H9 (cell line): ENCODE results near the gene TDRD9. TPM values are rescaled to one million over a fixed set of nuclear protein-coding genes. Genes with fewer than 3 reads are reported as not detected.

Experiments
- DNase-seq: peaks from one replicate; pipeline ENCODE4 v3.0.0-alpha.2; 2017
- H2AFZ ChIP-seq: one replicate; pipeline ENCODE4 v1.6.1; 2013; ENCODE audit warnings: mild to moderate bottlenecking, low read length, control low read depth, moderate library complexity
- H2AK5ac ChIP-seq: 2 replicates; pipeline ENCODE4 v1.6.1; 2013; ENCODE audit warnings: low read length, control low read depth, mixed read lengths; ENCODE audit not compliant: insufficient read length
- H2BK120ac ChIP-seq: one replicate; pipeline ENCODE4 v1.6.1; 2013; ENCODE audit warnings: low read depth, mild to moderate bottlenecking, low read length, control low read depth, inconsistent platforms; ENCODE audit not compliant: poor library complexity, severe bottlenecking
- H2BK12ac ChIP-seq: 2 replicates; pipeline ENCODE4 v1.6.1; 2013; ENCODE audit warnings: low read length, control low read depth, mixed read lengths, low read depth; ENCODE audit not compliant: insufficient read length
- H2BK15ac ChIP-seq: 2 replicates; pipeline ENCODE4 v1.6.1; 2013; ENCODE audit warnings: low read depth, low read length, control low read depth
- H2BK20ac ChIP-seq: one replicate; pipeline ENCODE4 v1.6.1; 2013; ENCODE audit warnings: low read depth, mild to moderate bottlenecking, low read length, control low read depth, inconsistent platforms; ENCODE audit not compliant: poor library complexity, severe bottlenecking
- H2BK5ac ChIP-seq: 2 replicates; pipeline ENCODE4 v1.6.1; 2013; ENCODE audit warnings: low read length, control low read depth, mixed read lengths; ENCODE audit not compliant: insufficient read length
- H3K14ac ChIP-seq: 2 replicates; pipeline ENCODE4 v1.6.1; 2013; ENCODE audit warnings: low read length, control low read depth; ENCODE audit not compliant: insufficient read depth
- H3K18ac ChIP-seq: 2 replicates; pipeline ENCODE4 v1.6.1; 2013; ENCODE audit warnings: low read depth, mild to moderate bottlenecking, mixed read lengths, low read length, control low read depth; ENCODE audit not compliant: insufficient read length
- H3K23ac ChIP-seq: 2 replicates; pipeline ENCODE4 v1.6.1; 2013; ENCODE audit warnings: low read length, control low read depth, mixed read lengths, low read depth; ENCODE audit not compliant: insufficient read length
- H3K23me2 ChIP-seq: 2 replicates; pipeline ENCODE4 v1.6.1; 2013; ENCODE audit warnings: low read depth, mild to moderate bottlenecking, mixed read lengths, low read length, control low read depth; ENCODE audit not compliant: insufficient read length, poor library complexity, severe bottlenecking
- H3K27ac ChIP-seq: 2 replicates; pipeline ENCODE4 v1.5.1; 2013; ENCODE audit warnings: low read length, control low read depth, mixed read lengths, low read depth; ENCODE audit not compliant: insufficient read length
- H3K27me3 ChIP-seq: 2 replicates; pipeline ENCODE4 v1.6.1; 2013; ENCODE audit warnings: low read length, control low read depth, inconsistent platforms; ENCODE audit not compliant: insufficient read depth
- H3K4ac ChIP-seq: 2 replicates; pipeline ENCODE4 v1.6.1; 2013; ENCODE audit warnings: low read depth, mild to moderate bottlenecking, control low read depth, inconsistent platforms, low read length, moderate library complexity
- H3K4me1 ChIP-seq: 2 replicates; pipeline ENCODE4 v1.6.1; 2013; ENCODE audit warnings: low read length, control low read depth, inconsistent platforms; ENCODE audit not compliant: insufficient read depth
- H3K4me2 ChIP-seq: 2 replicates; pipeline ENCODE4 v1.6.1; 2013; ENCODE audit warnings: low read length, control low read depth, mixed read lengths; ENCODE audit not compliant: insufficient read length, insufficient read depth
- H3K56ac ChIP-seq: 2 replicates; pipeline ENCODE4 v1.6.1; 2013; ENCODE audit warnings: low read depth, mild to moderate bottlenecking, mixed read lengths, low read length, control low read depth; ENCODE audit not compliant: insufficient read length
- H3K79me1 ChIP-seq: 2 replicates; pipeline ENCODE4 v1.6.1; 2013; ENCODE audit warnings: low read depth, mild to moderate bottlenecking, moderate library complexity, low read length, control low read depth, inconsistent platforms; ENCODE audit not compliant: insufficient read depth, poor library complexity, severe bottlenecking
- H3K79me2 ChIP-seq: 2 replicates; pipeline ENCODE4 v1.6.1; 2013; ENCODE audit warnings: low read length, control low read depth, inconsistent platforms; ENCODE audit not compliant: insufficient read depth
- H3K9ac ChIP-seq: 2 replicates; pipeline ENCODE4 v1.6.1; 2013; ENCODE audit warnings: low read length, control low read depth, mixed read lengths; ENCODE audit not compliant: insufficient read length; ENCODE audit errors: extremely low read depth
- H3K9me3 ChIP-seq: one replicate; pipeline ENCODE4 v1.6.1; 2013; ENCODE audit warnings: low read depth, low read length, inconsistent platforms; ENCODE audit not compliant: control insufficient read depth
- H3T11ph ChIP-seq: one replicate; pipeline ENCODE4 v1.6.1; 2013; ENCODE audit warnings: mild to moderate bottlenecking, low read length, control low read depth, inconsistent platforms
- H4K20me1 ChIP-seq: one replicate; pipeline ENCODE4 v1.6.1; 2013; ENCODE audit not compliant: control insufficient read depth, insufficient read length, insufficient read depth
- H4K5ac ChIP-seq: 2 replicates; pipeline ENCODE4 v1.6.1; 2013; ENCODE audit warnings: low read depth, mild to moderate bottlenecking, mixed read lengths, low read length, control low read depth; ENCODE audit not compliant: insufficient read length
- H4K8ac ChIP-seq: replicated peaks from 2 replicates; pipeline ENCODE4 v1.6.1; 2013; ENCODE audit warnings: low read length, control low read depth, mixed read lengths, low read depth; ENCODE audit not compliant: insufficient read length
- H4K91ac ChIP-seq: 2 replicates; pipeline ENCODE4 v1.6.1; 2013; ENCODE audit warnings: low read depth, mild to moderate bottlenecking, moderate library complexity, mixed read lengths, low read length, control low read depth; ENCODE audit not compliant: insufficient read length
- H3K27ac Mint-ChIP-seq, 3 experiments: 2 replicates in 2 of 3; 3 replicates in 1 of 3; pipeline ENCODE4 v1.8.0; 2020 to 2021; ENCODE audit warnings: mixed read lengths in 3 of 3, mild to moderate bottlenecking in 1 of 3, moderate library complexity in 1 of 3
- H3K27me3 Mint-ChIP-seq: 2 replicates; pipeline ENCODE4 v1.8.0; 2021; ENCODE audit warnings: low read depth, mild to moderate bottlenecking, moderate library complexity, mixed read lengths
- H3K36me3 Mint-ChIP-seq, 3 experiments: 2 replicates in 2 of 3; 3 replicates in 1 of 3; pipeline ENCODE4 v1.8.0; 2020 to 2021; ENCODE audit warnings: low read depth in 3 of 3, mixed read lengths in 3 of 3; ENCODE audit not compliant: insufficient read depth in 1 of 3
- H3K4me1 Mint-ChIP-seq, 2 experiments: 2 replicates each; pipeline ENCODE4 v1.8.0; 2020; ENCODE audit warnings: mixed read lengths in 2 of 2
- H3K4me3 Mint-ChIP-seq, 2 experiments: 2 replicates in 1 of 2; 3 replicates in 1 of 2; pipeline ENCODE4 v1.8.0; 2020 to 2021; ENCODE audit warnings: mild to moderate bottlenecking in 2 of 2, mixed read lengths in 2 of 2, moderate library complexity in 1 of 2
- H3K9me3 Mint-ChIP-seq, 2 experiments: 2 replicates in 1 of 2; 3 replicates in 1 of 2; pipeline ENCODE4 v1.8.0; 2020; ENCODE audit warnings: mild to moderate bottlenecking in 2 of 2, mixed read lengths in 2 of 2, moderate library complexity in 1 of 2
- WGBS: extraction: QIAGEN DNeasy Blood & Tissue Kit; methylation state at CpG from one replicate; pipeline ENCODE4 v1.1.7; 2013; ENCODE audit warnings: missing lambda C conversion rate, low lambda C conversion rate, mixed read lengths; ENCODE audit not compliant: insufficient read length; ENCODE audit errors: extremely low coverage; 5-methylcytosine and 5-hydroxymethylcytosine counted together
- total RNA-seq: library from RNA; stranded (reverse); gene quantifications from 2 replicates; pipeline ENCODE4 v1.2.1, GENCODE V29; 2021
- TF ChIP-seq, protein P1 (sequence below): fragments of 200-600 bp; sonication (generic); conservative IDR thresholded peaks from 3 replicates; pipeline ENCODE4 v1.8.0; 2021; ENCODE audit warnings: antibody characterized with exemption, mild to moderate bottlenecking

The TDRD9 gene
- total RNA-seq, 1 experiment from 2014 or later: not detected

DNA sequence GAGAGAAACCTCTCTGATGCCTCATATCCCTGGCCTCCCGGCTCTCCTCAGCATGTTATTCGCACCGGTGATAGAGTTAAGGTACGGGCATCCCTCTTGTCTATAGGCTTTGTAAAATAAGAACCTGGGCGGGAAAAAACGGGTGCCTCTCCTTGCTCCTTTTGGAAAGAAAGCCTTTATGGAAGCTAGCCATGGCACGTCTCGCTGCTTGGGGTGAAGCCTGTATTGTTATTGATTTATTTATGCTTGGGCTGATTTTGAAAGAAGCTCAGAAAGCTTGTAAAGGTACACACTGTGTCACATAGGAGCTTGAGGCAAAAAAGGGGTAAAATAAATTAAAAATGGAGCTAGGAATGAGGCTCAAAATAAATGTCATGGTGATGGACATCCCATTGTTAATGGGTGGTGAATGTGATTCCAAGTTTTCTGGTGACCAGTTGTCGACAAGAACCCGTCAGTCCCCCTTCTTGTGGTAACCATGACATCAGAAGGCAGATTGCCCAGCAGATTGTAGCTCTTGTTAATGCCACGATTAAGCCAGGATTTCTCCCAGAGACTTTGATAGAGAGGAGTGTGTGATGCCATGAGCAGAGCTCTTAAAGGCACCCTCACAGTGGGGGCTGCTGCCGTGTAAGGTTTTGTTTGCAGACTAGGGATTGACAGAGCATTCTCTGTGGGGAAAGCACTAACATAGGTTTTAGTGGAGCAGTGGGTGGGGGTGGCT is 106.9 kb downstream of the TDRD9 start:
- no peak overlapping the region for H3K18ac ChIP-seq
- no peaks in the 10 kb centered on the region for H3K79me1 ChIP-seq
- Mint-ChIP-seq H3K4me3 (no peak overlapping the region), H3K9me3 (no peaks in the 10 kb centered on the region; a peak in 1 of 5 replicates), H3K27ac (no peak overlapping the region; a peak in 1 of 7 replicates), H3K4me1 (peaks cover 4 to 6% of the 10 kb centered on the region in 2 experiments; a peak in 2 of 4 replicates), H3K36me3 (no peaks in the 10 kb centered on the region), H3K27me3 (peaks cover 9% of the 10 kb centered on the region)
- no peaks in the 10 kb centered on the region for H3K9me3 ChIP-seq
- H3K23ac ChIP-seq: no peak overlapping the region
- H2BK20ac ChIP-seq: no peak overlapping the region
- no peak overlapping the region for H3K56ac ChIP-seq
- no CpG with 5 or more reads among the region's 12 CpGs for WGBS
- no peaks in the 10 kb centered on the region for H3K4me1 ChIP-seq
- H3K4me2 ChIP-seq: no peak overlapping the region
- H3K27ac ChIP-seq: no peak overlapping the region
- H2AK5ac ChIP-seq: no peak overlapping the region
- H2BK120ac ChIP-seq: no peak overlapping the region
- DNase-seq: no peak
- H2BK15ac ChIP-seq: no peak overlapping the region
- no peak overlapping the region for H2BK5ac ChIP-seq
- H4K91ac ChIP-seq: no peak overlapping the region
- no peaks in the 10 kb centered on the region for H3K79me2 ChIP-seq
- H3K9ac ChIP-seq: no peak overlapping the region
- H3K27me3 ChIP-seq: no peaks in the 10 kb centered on the region
- no peak overlapping the region for H3K14ac ChIP-seq
- H2AFZ ChIP-seq: no peak overlapping the region
- H3K23me2 ChIP-seq: no peaks in the 10 kb centered on the region
- TF ChIP-seq, protein P1, sequence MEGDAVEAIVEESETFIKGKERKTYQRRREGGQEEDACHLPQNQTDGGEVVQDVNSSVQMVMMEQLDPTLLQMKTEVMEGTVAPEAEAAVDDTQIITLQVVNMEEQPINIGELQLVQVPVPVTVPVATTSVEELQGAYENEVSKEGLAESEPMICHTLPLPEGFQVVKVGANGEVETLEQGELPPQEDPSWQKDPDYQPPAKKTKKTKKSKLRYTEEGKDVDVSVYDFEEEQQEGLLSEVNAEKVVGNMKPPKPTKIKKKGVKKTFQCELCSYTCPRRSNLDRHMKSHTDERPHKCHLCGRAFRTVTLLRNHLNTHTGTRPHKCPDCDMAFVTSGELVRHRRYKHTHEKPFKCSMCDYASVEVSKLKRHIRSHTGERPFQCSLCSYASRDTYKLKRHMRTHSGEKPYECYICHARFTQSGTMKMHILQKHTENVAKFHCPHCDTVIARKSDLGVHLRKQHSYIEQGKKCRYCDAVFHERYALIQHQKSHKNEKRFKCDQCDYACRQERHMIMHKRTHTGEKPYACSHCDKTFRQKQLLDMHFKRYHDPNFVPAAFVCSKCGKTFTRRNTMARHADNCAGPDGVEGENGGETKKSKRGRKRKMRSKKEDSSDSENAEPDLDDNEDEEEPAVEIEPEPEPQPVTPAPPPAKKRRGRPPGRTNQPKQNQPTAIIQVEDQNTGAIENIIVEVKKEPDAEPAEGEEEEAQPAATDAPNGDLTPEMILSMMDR: no peak
- no peak overlapping the region for H4K8ac ChIP-seq
- H3T11ph ChIP-seq: no peak overlapping the region
- no peak overlapping the region for H3K4ac ChIP-seq
- no peaks in the 10 kb centered on the region for H4K20me1 ChIP-seq
- no peak overlapping the region for H2BK12ac ChIP-seq
- H4K5ac ChIP-seq: no peak overlapping the region
